Measurements from ENCODE around the gene MICU2. TPM values are rescaled to one million over a fixed set of nuclear protein-coding genes. Genes with fewer than 3 reads are reported as not detected.

MICU2 gene
- total and polyA plus RNA-seq, 2 donors (not counting 1 experiment from before 2014, with no cell fraction given), result 43.3 to 43.9 TPM

DNA sequence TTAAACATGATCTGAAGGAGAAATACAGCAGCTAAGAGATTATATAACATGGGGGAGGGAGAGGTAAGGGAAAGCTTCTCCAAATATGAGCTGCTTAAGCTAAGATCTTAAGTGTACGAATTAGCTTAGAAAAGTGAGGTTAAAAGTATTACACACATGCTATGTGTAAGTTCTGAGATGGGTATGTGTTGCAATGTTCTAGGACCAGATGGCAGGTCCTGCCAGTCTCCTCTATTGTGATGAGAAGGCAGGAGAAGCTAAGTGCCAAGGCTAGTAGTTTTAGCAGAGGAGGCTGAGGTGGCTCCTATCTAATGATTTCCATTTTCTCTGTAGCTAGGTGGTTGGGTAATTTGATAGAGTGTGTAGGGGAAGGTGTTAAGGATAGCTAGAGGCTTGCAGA is 57.6 kb downstream of the MICU2 start:
- H3K27ac ChIP-seq (ENCODE audit: insufficient read depth, low read length), result no peak overlapping the region
- no peak overlapping the region for H3K4me2 ChIP-seq (ENCODE audit: extremely low read depth, insufficient read depth, low read length)
- H4K20me1 ChIP-seq (ENCODE audit: control insufficient read depth, extremely low read depth, insufficient read depth, low read length), result no peaks in the 10 kb centered on the region
- no peaks in the 10 kb centered on the region for H3K4me1 ChIP-seq (ENCODE audit: control insufficient read depth, extremely low read depth, insufficient read depth, low read length)
- H2AFZ ChIP-seq (ENCODE audit: low read length), result no peak overlapping the region
- no peaks in the 10 kb centered on the region for H3K36me3 ChIP-seq (ENCODE audit: control insufficient read depth, insufficient read depth, low read length)
- no peaks in the 10 kb centered on the region for H3K27me3 ChIP-seq (ENCODE audit: control insufficient read depth, insufficient read depth, low read length)
- no peaks in the 10 kb centered on the region for H3K79me2 ChIP-seq (ENCODE audit: control insufficient read depth, insufficient read depth, low read length)
- no peak overlapping the region for H3K4me3 ChIP-seq (replicated peaks in 1 of 4; ENCODE audit: control extremely low read depth in 1 of 4, insufficient read depth in 1 of 4, low read depth in 3 of 4, low read length in 4 of 4)
- no peaks in the 10 kb centered on the region for H3K9me3 ChIP-seq (ENCODE audit: control insufficient read depth, insufficient read depth, low read depth, low read length)
- DNase-seq (ENCODE audit: low read depth in 2 of 2), result peak in 1 of 2 donors; percentile 15
- no peak overlapping the region for H3K9ac ChIP-seq (ENCODE audit: insufficient read depth, low read length)
- TF ChIP-seq EZH2 (IDR thresholded peaks at IDR 0.05; ENCODE audit: low read length, missing control alignments) (no peak), CTCF (conservative IDR thresholded peaks at IDR 0.05 in 1 of 2, IDR thresholded peaks at IDR 0.05 in 1 of 2; ENCODE audit: low read depth in 1 of 2, low read length in 2 of 2) (no peak)

DNA sequence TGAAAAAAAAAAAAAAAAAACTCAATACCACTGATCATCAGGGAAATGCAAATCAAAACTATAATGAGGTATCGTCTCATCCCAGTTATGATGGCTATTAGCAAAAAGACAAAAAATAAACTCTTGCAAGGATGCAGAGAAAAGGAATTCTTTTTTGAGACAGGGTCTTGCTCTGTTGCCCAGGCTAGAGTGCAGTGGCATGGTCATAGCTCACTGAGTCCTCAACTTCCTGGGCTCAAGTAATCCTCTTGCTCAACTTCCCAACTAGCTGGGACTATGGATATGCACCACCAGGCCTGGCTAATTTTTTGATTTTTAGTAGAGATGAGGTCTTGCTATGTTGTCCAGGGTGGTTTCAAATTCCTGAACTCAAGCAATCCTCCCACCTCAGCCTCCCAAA is 59.5 kb downstream of the MICU2 start:
- H3K9me3 ChIP-seq (ENCODE audit: control insufficient read depth, insufficient read depth, low read depth, low read length), result no peaks in the 10 kb centered on the region

GRCh38 chr13:21542563-21542962 is 61.4 kb downstream of the MICU2 start:
- Histone ChIP-seq H3K4me1 (ENCODE audit: control insufficient read depth, extremely low read depth, insufficient read depth, low read length) (no peaks in the 10 kb centered on the region), H4K20me1 (ENCODE audit: control insufficient read depth, extremely low read depth, insufficient read depth, low read length) (no peaks in the 10 kb centered on the region), H3K79me2 (ENCODE audit: control insufficient read depth, insufficient read depth, low read length) (no peaks in the 10 kb centered on the region), H2AFZ (ENCODE audit: low read length) (no peak overlapping the region), H3K27ac (ENCODE audit: insufficient read depth, low read length) (no peak overlapping the region), H3K9me3 (ENCODE audit: control insufficient read depth, insufficient read depth, low read depth, low read length) (no peaks in the 10 kb centered on the region), H3K36me3 (ENCODE audit: control insufficient read depth, insufficient read depth, low read length) (no peaks in the 10 kb centered on the region), H3K4me3 (replicated peaks in 1 of 4; ENCODE audit: control extremely low read depth in 1 of 4, insufficient read depth in 1 of 4, low read depth in 3 of 4, low read length in 4 of 4) (no peak overlapping the region), H3K4me2 (ENCODE audit: extremely low read depth, insufficient read depth, low read length) (no peak overlapping the region), H3K27me3 (ENCODE audit: control insufficient read depth, insufficient read depth, low read length) (no peaks in the 10 kb centered on the region), H3K9ac (ENCODE audit: insufficient read depth, low read length) (no peak overlapping the region)
- peak in 1 of 2 donors; percentile 44 for DNase-seq (ENCODE audit: low read depth in 2 of 2)
- TF ChIP-seq EZH2 (IDR thresholded peaks at IDR 0.05; ENCODE audit: low read length, missing control alignments), result no peak
- no peak for TF ChIP-seq CTCF (conservative IDR thresholded peaks at IDR 0.05 in 1 of 2, IDR thresholded peaks at IDR 0.05 in 1 of 2; ENCODE audit: low read depth in 1 of 2, low read length in 2 of 2)

More for the DNA sequence above, 59.5 kb downstream of the MICU2 start:
- Histone ChIP-seq H3K4me3 (replicated peaks in 1 of 4; ENCODE audit: control extremely low read depth in 1 of 4, insufficient read depth in 1 of 4, low read depth in 3 of 4, low read length in 4 of 4) (no peak overlapping the region), H4K20me1 (ENCODE audit: control insufficient read depth, extremely low read depth, insufficient read depth, low read length) (no peaks in the 10 kb centered on the region), H3K27me3 (ENCODE audit: control insufficient read depth, insufficient read depth, low read length) (no peaks in the 10 kb centered on the region), H3K27ac (ENCODE audit: insufficient read depth, low read length) (no peak overlapping the region), H3K36me3 (ENCODE audit: control insufficient read depth, insufficient read depth, low read length) (no peaks in the 10 kb centered on the region), H3K79me2 (ENCODE audit: control insufficient read depth, insufficient read depth, low read length) (no peaks in the 10 kb centered on the region), H3K4me2 (ENCODE audit: extremely low read depth, insufficient read depth, low read length) (no peak overlapping the region), H2AFZ (ENCODE audit: low read length) (no peak overlapping the region), H3K9ac (ENCODE audit: insufficient read depth, low read length) (no peak overlapping the region), H3K4me1 (ENCODE audit: control insufficient read depth, extremely low read depth, insufficient read depth, low read length) (no peaks in the 10 kb centered on the region)
- no peak for DNase-seq (ENCODE audit: low read depth in 2 of 2)
- TF ChIP-seq CTCF (conservative IDR thresholded peaks at IDR 0.05 in 1 of 2, IDR thresholded peaks at IDR 0.05 in 1 of 2; ENCODE audit: low read depth in 1 of 2, low read length in 2 of 2), result no peak
- no peak for TF ChIP-seq EZH2 (IDR thresholded peaks at IDR 0.05; ENCODE audit: low read length, missing control alignments)

All from fibroblast of lung (primary cell).